ENCODE data around the gene PAXX. TPM values are rescaled to one million over a fixed set of nuclear protein-coding genes. Genes with fewer than 3 reads are reported as not detected.

Gene PAXX
- total and polyA plus RNA-seq, 9 of the 15 experiments (the other 6 are each of a cell fraction or from before 2014, with no cell fraction given): 1.2 to 175 (median 38.5) TPM

DNA sequence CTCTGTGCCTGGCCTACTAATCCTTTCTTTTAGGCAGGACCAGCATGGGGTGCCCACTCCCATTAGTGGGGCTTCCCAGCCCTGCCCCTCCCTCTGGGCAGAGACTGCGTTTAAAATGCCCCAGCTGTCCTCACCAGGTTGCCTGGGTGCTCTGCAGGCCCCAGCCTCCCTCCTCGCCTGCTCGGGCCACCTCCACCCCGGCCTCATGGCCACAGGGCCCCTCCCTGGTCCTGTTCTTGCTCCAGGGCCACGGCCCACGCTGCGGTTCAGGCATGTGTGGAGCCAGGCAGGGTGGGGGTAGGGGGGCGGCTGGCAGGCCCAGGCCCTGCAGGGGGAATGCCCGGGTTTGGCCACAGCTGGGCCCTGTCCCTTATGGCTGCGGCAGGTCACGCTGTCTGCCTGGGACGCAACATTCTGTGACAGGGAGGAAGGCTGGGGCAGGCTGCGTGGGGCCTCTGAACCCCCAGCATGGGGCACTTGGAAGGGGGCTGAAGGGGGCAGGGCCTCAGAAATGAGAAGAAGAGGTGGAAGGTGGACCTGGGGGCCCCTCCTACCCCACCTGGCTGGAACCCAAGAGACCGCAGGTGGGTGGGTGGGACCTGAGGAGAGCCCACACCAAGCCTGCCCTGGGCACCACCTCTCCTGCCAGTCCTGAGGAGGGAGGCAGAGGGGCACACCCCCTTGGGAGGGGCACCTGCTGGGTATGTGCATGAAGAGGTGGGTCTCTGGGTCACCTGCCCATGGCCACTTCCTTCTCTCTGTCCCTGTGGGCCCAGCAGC, 40.5 kb upstream of the PAXX start, which contains the start of gene LCN12:
Gene LCN12 (plus strand): TSS at position 733 of the 780 bp plus-strand sequence. CDS start 55 bp downstream, outside the sequence.
- Histone ChIP-seq H3K36me3 (ENCODE audit: control insufficient read depth, insufficient read depth, low read length) (no peaks in the 10 kb centered on the region), H3K9me1 (ENCODE audit: control insufficient read depth, insufficient read depth, low read length) (peaks cover 2% of the 10 kb centered on the region), H3K27me3 (ENCODE audit: control insufficient read depth in 2 of 2, insufficient read depth in 2 of 2, low read length in 2 of 2) (peaks cover 2 to 7% of the 10 kb centered on the region in 2 experiments; a peak in 3 of 5 replicates), H3K9me3 (replicated peaks; ENCODE audit: control insufficient read depth, insufficient read depth, low read depth, low read length) (no peaks in the 10 kb centered on the region), H3K4me3 (no peak within 1 kb of the TSS), H2AFZ (ENCODE audit: low read depth, low read length) (no peak within 1 kb of the TSS), H3K9ac (ENCODE audit: insufficient read depth in 1 of 2, low read depth in 2 of 2, low read length in 2 of 2) (no peak within 1 kb of the TSS; a peak in 1 of 4 replicates), H4K20me1 (replicated peaks; ENCODE audit: control insufficient read depth, insufficient read depth, low read length) (0 out of 2 replicates have a peak, but pooled peaks cover 4% of the 10 kb centered on the region), H3K4me2 (ENCODE audit: insufficient read depth, low read length) (no peak within 1 kb of the TSS), H3K27ac (ENCODE audit: extremely low read depth, low read depth, low read length) (no peak within 1 kb of the TSS), H3K79me2 (ENCODE audit: control insufficient read depth, insufficient read depth, low read length) (no peaks in the 10 kb centered on the region), H3K4me1 (replicated peaks in 1 of 2; ENCODE audit: control insufficient read depth in 2 of 2, insufficient read depth in 2 of 2, low read length in 2 of 2) (peaks cover 3 to 75% of the 10 kb centered on the region in 2 experiments; a peak in 4 of 5 replicates)
- no TSS peak for BruUV-seq (replicated peaks)
- ATAC-seq (no peak), FAIRE-seq (no peak), DNase-seq (ENCODE audit: extremely low read depth in 1 of 4, low spot score in 3 of 4) (no peak)
- in situ Hi-C loops (cut with MboI) (no loop called here), intact Hi-C loops (cut with micrococcal nuclease) (no loop called here)
- ChIA-PET POLR2A (interaction anchor here (1.0 kb wide), 1 partner anchor 13 kb away, joined by 3 read pairs; no protein-coding TSS in a partner anchor), CTCF (ENCODE audit: low intra/inter-chr PET ratio) (no interaction called here)
- 84% methylated on average over 11 of the region's 14 CpGs for WGBS (ENCODE audit: insufficient coverage, low coverage, missing lambda C conversion rate)
- TF ChIP-seq, protein P1, sequence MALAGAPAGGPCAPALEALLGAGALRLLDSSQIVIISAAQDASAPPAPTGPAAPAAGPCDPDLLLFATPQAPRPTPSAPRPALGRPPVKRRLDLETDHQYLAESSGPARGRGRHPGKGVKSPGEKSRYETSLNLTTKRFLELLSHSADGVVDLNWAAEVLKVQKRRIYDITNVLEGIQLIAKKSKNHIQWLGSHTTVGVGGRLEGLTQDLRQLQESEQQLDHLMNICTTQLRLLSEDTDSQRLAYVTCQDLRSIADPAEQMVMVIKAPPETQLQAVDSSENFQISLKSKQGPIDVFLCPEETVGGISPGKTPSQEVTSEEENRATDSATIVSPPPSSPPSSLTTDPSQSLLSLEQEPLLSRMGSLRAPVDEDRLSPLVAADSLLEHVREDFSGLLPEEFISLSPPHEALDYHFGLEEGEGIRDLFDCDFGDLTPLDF (CRISPR knock-in tag; IDR thresholded peaks at IDR 0.05): no peak
- TF ChIP-seq ZNF77 (CRISPR knock-in tag; IDR thresholded peaks at IDR 0.05) (no peak), RAD21 (CRISPR knock-in tag; conservative IDR thresholded peaks at IDR 0.05 in 1 of 2, IDR thresholded peaks at IDR 0.05 in 1 of 2) (no peak), ZNF668 (CRISPR knock-in tag; IDR thresholded peaks at IDR 0.05) (no peak), ZNF347 (CRISPR knock-in tag; IDR thresholded peaks at IDR 0.05; ENCODE audit: low read depth) (no peak), SP1 (CRISPR knock-in tag; IDR thresholded peaks at IDR 0.05) (no peak), SMARCA4 (IDR thresholded peaks at IDR 0.05) (no peak), ARID1B (IDR thresholded peaks at IDR 0.05) (no peak), ZNF239 (CRISPR knock-in tag; IDR thresholded peaks at IDR 0.05) (no peak), BACH1 (tag; IDR thresholded peaks at IDR 0.05) (no peak), C11orf30 (IDR thresholded peaks at IDR 0.05; ENCODE audit: low read depth) (no peak), ZNF263 (CRISPR knock-in tag; IDR thresholded peaks at IDR 0.05; ENCODE audit: borderline replicate concordance) (no peak)
- TF ChIP-seq, protein P2, sequence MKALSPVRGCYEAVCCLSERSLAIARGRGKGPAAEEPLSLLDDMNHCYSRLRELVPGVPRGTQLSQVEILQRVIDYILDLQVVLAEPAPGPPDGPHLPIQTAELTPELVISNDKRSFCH (CRISPR knock-in tag; IDR thresholded peaks at IDR 0.05): no peak
- TF ChIP-seq, protein P2 (tag; IDR thresholded peaks at IDR 0.05): no peak
- TF ChIP-seq, protein P3, sequence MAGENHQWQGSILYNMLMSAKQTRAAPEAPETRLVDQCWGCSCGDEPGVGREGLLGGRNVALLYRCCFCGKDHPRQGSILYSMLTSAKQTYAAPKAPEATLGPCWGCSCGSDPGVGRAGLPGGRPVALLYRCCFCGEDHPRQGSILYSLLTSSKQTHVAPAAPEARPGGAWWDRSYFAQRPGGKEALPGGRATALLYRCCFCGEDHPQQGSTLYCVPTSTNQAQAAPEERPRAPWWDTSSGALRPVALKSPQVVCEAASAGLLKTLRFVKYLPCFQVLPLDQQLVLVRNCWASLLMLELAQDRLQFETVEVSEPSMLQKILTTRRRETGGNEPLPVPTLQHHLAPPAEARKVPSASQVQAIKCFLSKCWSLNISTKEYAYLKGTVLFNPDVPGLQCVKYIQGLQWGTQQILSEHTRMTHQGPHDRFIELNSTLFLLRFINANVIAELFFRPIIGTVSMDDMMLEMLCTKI (IDR thresholded peaks at IDR 0.05; ENCODE audit: partially characterized antibody): no peak
- TF ChIP-seq, protein P4, sequence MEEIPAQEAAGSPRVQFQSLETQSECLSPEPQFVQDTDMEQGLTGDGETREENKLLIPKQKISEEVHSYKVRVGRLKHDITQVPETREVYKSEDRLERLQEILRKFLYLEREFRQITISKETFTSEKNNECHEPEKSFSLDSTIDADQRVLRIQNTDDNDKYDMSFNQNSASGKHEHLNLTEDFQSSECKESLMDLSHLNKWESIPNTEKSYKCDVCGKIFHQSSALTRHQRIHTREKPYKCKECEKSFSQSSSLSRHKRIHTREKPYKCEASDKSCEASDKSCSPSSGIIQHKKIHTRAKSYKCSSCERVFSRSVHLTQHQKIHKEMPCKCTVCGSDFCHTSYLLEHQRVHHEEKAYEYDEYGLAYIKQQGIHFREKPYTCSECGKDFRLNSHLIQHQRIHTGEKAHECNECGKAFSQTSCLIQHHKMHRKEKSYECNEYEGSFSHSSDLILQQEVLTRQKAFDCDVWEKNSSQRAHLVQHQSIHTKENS (CRISPR knock-in tag; IDR thresholded peaks at IDR 0.05): no peak
- TF ChIP-seq, protein P5, sequence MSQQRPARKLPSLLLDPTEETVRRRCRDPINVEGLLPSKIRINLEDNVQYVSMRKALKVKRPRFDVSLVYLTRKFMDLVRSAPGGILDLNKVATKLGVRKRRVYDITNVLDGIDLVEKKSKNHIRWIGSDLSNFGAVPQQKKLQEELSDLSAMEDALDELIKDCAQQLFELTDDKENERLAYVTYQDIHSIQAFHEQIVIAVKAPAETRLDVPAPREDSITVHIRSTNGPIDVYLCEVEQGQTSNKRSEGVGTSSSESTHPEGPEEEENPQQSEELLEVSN (IDR thresholded peaks at IDR 0.05; ENCODE audit: borderline replicate concordance in 1 of 2, extremely low read depth in 1 of 2, insufficient read depth in 1 of 2, insufficient read length in 1 of 2, low read depth in 1 of 2, low read length in 1 of 2, poor library complexity in 1 of 2, severe bottlenecking in 1 of 2): no peak

All from K562 (cell line).